Right renal cortex interstitium (tissue), 3 donors: Measurements from ENCODE around the gene SORCS2. TPM values are rescaled to one million over a fixed set of nuclear protein-coding genes. Genes with fewer than 3 reads are reported as not detected.

Experiments
- DNase-seq, 3 donors: peaks; one replicate each; pipeline ENCODE4 v3.0.0-alpha.2; 2013; ENCODE audit warnings: low read depth in 3 of 3, low spot score in 2 of 3
- polyA plus RNA-seq, 3 donors: library from polyadenylated mRNA; unstranded; fragments of 120-200 nt; gene quantifications; one replicate each; pipeline ENCODE4 v1.2.1, GENCODE V29; 2013; ENCODE audit not compliant: insufficient read length in 3 of 3

SORCS2 gene
- polyA plus RNA-seq, 3 donors: 6.6 to 7.9 (median 7.0) TPM

- no peak for DNase-seq
Observed at GRCh38 chr4:7614350-7614949, 422.1 kb downstream of the SORCS2 start.

DNA sequence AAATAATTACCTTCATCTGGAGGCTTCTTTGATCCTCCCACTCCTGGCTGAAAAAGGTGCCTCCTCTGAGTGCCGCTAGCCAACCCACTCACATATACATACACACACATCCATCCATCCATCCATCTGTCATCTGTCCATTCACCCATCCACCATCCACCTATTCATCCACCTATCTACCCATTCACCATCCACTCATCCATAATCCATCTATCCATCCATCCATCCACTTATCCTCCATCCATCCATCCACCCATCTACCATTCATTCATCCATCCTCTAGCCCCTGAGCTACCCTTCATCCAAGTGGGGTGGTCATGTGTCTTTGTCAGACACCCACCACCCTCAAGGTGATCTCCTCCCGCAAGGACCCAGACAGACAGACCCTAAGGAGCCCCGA lies 423.9 kb downstream of the SORCS2 start:
- no peak for DNase-seq

- DNase-seq: no peak
Observed at GRCh38 chr4:7618361-7618760, 426.0 kb downstream of the SORCS2 start.

DNA sequence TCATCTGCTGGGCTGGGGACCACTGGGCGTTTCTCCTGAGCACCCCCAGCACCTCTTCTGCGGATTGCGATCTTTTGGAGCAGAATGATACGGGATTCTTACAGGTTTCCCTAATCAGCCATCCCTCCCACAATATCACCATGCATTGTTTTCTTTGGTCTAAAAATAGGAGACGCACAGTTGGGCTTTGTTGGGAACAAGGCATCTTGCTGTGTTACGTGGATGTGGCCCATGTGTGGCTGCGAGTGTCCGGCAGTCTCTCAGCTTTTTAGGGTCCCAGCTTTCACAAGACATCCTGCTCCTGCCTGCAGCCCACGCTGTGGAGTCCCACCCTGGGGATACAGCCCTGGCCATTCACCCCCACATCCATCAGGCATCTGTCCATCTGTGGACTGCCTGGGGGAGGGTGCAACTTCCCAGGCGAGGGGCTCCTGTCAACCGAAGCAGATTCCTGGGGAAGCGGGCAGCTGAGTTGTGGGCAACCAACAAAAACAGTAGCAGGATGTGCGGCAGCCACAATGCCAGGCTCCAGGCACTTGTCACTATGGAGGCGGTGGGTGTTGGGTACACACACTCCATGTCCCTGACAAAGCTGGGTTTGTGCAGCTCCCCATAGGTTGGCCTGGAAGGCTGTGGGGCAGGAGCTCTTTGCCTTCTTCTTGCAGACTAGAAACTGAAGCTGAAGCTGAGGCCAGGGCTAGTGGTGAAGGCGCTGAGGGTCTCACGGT lies 427.9 kb downstream of the SORCS2 start:
- DNase-seq: no peak

DNA sequence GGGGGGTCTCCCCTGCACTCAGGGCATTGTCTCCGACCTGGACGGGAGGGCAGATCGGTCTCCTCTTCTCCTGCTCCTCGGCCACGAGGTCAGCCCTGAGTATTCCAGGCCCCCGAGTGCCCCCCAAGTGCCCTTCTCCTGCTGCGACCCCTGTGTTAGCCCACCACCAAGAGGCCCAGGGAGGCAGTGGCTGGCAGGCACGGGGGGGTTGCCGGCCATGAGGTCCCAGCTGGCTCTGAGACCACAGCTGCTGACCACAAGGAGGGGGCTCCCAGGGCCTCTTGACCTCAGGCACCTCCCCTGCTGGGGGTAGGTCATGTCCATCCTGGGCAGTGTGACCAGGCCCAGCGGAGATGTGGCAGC lies 428.5 kb downstream of the SORCS2 start:
- DNase-seq: no peak

GRCh38 chr4:7621252-7622035 lies 429.1 kb downstream of the SORCS2 start:
- DNase-seq: no peak

DNA sequence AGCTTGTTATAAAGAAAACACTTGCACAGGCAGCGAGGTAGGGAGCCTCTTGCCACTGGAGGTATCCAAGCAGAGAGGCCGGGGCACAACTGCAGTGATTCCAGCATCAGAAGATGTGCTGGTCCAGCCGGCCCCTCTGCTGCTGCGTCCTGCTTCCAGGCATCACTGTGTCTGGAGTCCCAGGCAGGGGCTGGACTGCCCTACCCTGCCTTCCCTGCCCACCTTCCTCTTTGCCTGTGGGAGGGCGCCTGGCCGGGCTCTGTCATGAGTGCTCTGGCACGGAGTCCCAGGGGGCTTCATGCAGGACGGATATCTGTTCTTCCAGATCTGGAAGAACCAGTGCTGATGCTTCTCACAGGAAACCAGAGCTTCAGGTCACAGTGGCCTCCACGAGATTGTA lies 430.0 kb downstream of the SORCS2 start:
- no peak for DNase-seq

DNA sequence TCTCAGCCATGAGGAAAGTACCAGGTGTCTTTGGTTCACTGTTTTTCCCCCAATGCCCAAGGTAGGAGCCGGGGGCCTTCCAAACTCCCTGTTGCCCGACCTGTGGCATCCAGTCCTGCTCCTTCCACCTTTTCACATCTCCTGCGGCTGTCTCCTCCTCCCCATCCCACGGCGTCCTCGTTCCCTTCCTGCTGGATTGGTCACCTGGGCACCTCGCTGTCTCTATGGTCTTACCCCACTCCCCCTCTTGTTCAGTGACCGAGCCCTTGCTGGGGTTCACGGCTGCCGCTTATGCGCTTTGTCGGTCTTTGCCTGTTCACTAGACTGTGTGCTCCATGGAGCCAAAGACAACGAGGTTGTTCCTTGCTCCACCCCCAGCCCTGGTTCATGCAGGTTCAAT lies 431.1 kb downstream of the SORCS2 start:
- no peak for DNase-seq

GRCh38 chr4:7624396-7624980 lies 432.1 kb downstream of the SORCS2 start:
- DNase-seq: no peak

DNA sequence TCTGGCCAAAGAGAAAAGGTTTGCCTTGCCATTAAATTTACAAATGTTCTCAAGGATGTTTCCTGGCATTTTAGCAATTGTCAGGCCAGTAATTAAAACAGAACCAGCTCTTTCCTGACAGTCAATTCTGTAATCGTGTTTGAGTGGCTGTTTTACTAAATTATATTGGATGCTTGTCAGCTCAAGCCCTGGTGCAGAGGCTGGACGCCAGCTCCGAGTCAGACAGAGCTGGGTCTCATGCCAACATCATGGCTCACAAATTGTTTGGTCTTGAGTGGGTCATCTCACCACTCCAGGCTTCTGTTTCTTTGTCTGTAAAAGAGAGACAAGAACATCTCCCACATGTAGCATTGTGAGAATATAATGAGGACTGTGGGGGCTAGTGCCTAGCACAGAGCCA lies 432.7 kb downstream of the SORCS2 start:
- no peak for DNase-seq

- no peak for DNase-seq
Observed at GRCh38 chr4:7626531-7626930, 434.2 kb downstream of the SORCS2 start.

GRCh38 chr4:7627251-7628250 lies 435.2 kb downstream of the SORCS2 start:
- no peak for DNase-seq

GRCh38 chr4:7628432-7628831 lies 436.1 kb downstream of the SORCS2 start:
- no peak for DNase-seq

DNA sequence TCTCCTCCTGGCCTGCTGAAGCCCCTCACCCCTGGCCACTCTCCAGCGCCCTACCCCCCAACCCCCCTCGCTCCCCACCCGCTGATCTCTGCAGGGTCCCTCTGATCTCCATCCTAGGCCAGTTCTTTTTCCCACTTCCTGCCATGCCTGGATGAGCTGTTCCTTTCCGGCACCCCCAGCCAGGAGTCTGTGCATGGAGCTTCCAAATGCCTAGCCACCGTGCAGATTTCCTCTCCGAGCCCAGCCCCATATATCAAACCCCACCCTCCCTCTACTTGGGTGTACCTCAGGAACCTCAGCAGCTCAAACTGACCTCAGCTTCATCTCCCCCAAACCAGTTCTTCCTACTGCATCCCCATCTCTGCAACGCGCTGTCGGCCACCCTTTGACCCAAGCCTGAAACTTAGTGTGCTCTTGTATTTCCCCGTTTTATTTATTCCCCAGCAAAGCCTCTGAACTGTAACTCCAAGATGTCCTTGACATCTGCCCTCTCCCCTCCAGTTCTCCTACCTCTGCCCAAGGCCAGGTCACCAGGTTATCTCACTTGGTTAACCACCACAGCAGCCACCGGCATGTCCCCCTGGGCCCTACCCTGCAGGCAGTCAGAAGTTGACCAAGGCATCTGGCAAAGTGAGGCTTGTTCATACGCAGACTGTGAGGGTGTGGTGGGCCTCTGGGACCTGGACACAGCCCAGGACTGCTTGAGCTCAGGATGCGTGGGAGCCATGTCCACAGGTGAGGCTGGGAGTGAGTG lies 437.3 kb downstream of the SORCS2 start:
- no peak for DNase-seq

GRCh38 chr4:7630568-7631287 lies 438.4 kb downstream of the SORCS2 start:
- DNase-seq: no peak

DNA sequence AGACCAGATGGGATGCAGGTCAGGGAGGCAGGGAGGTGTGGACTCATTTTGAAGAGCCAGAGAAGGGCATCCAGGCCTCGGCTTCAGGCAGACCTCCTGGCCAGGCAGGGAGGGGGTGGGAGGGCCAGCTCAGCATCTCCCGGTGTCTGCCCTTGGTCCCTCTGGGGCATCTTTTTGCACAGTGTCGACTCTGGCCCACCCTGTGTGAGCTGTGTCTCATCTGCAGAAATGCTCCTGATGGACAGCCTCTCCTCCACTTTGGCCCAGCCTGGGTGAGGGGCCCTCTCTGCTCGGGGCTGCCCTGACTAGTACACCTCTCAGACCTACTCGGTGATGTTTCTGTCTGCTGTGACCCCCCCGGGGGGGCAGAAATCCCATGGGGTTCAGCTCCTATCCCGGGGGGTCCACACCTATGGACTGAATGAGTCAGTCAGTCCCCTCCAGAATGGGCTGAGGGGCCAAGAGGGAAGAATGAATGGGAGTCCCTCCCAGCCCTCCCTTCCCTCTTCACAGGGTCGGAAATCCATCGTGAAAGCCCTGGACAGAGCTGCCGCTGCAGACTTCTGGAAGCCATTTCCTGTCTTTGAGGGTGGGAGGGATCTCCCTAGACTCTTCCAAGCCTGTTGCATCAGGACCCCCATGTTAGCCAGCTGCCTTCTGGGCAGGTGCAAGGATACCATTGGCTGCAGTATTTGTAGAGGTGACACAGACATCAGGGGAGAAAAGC lies 439.1 kb downstream of the SORCS2 start:
- no peak for DNase-seq

- DNase-seq: no peak
Observed at GRCh38 chr4:7632341-7632740, 440.0 kb downstream of the SORCS2 start.

DNA sequence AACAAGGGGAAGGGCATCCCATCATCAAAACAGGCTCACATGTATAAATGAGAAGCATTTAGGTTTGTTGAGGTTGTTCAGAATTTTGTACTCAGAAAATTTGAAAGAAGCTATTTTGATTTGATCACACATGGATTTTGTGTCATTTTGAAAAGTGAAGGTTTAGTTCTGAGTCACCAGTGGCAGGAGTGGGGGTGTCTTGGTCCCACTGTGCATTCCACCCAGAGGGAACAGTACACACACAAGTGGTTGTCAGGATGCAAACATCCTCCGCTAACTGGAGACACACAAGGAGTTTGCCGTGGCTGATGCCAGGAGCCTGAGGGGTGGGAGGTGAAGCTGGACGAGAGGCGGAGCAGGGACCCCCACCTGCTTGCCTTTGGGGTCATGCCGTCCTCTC lies 440.6 kb downstream of the SORCS2 start:
- DNase-seq: no peak
